HG03064 (cell line): ENCODE measurements around the gene NDUFB7.
A peak's percentile ranks its signal among the peaks of the same experiment; 100 is the strongest.

Experiments
- ATAC-seq: cut with Tn5 transposase; IDR thresholded peaks from one replicate; pipeline ENCODE4 v1.9.1; 2021; ENCODE audit warnings: low read depth; ENCODE audit not compliant: unreplicated experiment

Gene NDUFB7

DNA sequence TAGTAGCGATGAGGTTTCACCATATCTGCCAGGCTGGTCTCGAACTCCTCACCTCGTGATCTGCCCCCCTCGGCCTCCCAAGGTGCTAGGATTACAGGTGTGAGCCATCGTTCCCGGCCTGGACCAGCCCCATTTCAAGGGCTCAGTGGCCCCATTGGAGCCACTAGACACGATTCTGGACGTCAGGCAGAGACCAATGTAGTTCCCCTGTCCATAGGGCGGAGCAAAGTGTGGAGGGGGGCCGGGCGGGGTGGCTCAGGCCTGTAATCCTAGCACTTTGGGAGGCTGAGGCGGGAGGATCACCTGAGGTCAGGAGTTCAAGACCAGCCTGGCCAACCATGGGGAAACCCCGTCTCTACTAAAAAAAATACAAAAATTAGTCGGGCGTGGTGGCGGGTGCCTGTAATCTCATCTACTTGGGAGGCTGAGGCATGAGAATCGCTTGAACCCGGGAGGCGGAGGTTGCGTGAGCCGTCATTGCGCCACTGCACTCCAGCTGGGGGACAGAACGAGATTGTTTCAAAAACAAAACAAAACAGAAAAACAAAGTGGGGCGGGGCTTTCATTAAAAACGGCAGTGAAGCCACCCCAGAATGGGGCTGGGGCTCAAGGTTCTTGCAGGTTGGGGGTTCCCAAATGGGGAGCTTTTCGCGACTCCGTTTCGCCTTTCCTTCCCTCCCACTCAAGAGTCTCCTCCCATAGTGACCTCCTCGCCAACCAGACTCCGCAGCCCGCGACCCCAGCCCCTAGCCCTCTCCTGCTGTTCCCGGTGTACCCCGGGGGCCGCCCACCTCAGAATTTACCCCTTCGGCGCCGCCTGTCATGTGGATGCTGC, 43.2 kb downstream of the NDUFB7 start:
- ATAC-seq: no peak

DNA sequence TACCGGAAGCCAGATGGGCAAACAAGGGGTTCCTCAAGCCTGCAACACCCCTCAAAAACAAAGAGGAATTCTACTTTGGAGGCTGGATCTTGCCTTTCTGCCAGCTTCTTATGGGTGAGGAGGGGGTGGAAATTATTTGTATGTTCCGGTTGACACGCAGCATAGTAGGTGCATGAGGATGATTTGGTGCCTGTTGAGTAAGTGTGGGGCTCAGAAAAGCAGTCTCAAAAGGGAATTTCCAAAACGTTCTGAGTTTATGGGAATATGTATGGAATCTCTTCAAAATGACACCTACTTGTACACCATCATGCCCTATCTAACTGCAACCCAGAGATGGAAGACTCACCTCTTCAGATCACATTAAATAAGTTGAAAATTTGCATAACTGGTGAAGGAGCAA, 45.4 kb downstream of the NDUFB7 start:
- ATAC-seq: no peak

DNA sequence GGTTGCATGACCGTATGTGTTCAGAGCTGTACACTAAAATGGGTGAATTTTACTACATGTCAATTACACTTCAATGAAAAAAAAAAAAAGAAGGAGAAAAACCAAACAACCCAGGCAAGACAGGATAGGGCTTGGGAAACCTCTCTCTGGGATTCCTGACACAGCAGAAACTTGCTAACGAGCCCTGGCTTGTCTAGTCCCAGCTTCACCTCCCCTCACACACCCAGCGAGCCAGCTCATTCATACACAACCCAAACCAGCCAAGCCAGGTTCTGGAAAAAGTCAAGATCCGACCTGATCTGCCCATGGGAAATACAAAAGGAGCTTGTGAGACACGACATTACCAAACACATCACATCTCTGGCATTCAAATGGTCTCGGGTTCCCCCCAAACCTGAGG, 46.1 kb downstream of the NDUFB7 start:
- ATAC-seq: no peak

DNA sequence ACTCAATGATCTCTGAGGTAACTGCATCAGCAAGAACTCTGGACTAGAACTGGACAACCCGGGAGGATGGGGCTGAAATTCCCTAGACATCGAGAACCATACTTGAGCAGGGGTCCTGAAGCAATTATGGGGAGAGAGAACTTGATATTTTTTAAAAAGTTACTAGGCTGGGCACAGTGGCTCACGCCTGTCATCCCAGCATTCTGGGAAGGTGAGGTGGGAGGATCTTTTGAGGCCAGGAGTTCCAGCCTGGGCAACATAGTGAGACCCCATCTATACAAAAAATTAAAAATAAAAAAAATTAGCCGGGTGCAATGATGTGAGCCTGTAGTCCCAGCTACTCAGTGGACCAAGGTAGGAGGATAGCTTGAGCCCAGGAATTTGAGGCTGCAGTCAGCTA, 51.3 kb downstream of the NDUFB7 start:
- ATAC-seq: no peak

DNA sequence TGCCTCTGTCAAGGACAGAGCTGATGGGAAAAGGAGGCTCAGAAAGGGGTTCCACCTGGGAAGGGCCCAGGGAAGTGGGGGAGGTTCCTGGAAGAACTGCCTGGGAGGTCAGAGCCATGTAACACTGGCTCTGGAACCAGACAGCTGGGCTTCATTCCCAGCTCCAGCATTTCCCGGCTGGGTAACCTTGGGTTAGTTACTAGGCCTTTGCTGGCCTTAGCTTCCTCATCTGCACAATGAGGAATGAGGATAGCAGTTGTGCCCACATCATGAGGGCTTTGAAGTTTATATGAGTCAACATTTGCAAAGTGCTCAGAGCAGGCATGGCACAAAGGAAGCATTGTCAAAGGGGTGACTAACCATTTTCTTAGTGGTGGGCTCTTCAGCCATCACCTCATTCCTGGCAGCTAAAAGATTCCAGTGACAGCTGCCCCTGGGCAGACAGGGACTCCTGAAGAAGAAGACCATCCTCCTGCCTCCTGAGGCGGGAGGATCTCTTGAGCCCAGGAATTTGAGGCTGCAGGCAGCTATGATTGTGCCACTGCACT, 51.9 kb downstream of the NDUFB7 start:
- no peak for ATAC-seq

DNA sequence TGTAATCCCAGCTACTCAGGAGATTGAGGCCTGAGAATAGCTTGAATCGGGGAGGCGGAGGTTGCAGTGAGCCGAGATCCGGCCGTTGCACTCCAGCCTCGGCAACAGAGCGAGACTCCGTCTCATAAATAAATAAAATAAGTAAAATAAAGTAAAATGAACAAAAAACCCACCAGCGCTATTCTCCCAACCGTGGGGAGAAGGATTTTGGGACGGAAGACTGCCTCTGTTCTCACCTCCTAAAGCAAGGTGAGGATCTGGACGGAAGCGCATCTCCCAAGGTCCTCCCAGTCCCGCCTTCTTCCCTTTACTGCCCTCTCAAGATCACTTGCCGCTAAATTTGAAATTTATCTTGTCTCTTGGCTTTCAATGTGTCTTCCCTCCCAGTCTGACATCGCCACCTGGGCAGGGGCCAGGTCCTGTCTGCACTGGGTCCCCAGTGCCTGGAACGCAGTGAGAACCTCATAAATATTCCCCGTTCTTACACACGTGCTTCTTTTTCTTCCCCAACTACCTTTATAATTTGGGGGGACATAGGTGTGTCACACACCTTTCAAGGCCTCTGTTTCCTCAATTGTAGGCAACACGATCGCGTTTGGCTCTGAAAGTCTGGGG, 52.5 kb downstream of the NDUFB7 start:
- no peak for ATAC-seq

DNA sequence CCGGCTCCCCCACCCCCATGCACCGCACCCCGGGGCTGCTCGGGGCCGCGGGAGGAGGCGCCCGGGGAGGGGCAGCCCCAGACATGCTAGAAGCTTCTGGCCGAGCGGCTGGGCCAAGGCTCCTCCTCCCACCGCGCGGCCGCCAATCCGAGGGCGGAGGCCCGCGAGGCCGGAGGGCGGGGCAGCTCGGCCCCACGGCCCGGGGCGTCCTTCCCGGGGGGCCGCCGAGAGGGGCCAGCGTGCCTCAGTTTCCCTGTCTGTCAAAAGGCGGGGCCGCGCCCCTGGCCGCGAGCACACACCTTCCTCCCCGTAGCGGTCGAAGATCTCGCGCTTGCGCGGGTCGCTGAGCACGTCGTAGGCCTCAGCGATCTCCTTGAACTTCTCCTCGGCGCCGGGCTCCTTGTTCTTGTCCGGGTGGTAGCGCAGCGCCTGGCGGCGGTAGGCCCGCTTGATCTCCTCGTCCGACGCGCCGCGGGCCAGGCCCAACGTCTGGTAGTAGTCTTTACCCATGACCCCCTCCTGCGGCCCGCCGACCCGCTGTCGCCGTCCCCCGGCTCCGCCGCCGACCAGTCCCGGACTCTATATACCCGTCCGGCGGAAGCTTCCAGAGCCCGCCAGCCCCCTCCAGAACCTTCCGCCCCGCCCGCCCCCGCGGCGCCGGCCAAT, 53.9 kb downstream of the NDUFB7 start, which contains the start of gene DNAJB1:
Gene DNAJB1, minus strand, starts transcription at position 558 of the 666 bp plus-strand sequence. Its CDS starts 48 bp downstream, at position 510.
- ATAC-seq: peak; percentile 49

DNA sequence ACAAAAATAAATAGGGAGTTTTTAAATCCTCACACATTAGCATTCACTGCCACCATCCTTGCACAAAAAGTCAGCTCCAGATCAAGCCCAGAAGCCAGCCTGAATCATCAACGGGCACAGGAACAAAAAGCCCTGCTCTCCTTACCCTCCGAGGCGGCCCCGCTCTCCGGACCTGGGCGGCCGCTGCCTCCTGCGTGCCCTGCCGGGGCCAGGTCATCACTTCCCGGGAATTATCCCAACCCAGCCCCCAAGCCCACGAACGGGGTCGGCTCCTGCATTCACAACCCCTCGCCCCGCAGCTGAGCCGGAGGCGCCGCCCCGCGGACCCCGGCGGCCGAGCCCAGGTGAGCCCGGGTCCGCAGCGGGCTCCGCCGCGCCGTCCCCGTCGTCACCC, 54.4 kb downstream of the NDUFB7 start:
- peak; percentile 2 for ATAC-seq

DNA sequence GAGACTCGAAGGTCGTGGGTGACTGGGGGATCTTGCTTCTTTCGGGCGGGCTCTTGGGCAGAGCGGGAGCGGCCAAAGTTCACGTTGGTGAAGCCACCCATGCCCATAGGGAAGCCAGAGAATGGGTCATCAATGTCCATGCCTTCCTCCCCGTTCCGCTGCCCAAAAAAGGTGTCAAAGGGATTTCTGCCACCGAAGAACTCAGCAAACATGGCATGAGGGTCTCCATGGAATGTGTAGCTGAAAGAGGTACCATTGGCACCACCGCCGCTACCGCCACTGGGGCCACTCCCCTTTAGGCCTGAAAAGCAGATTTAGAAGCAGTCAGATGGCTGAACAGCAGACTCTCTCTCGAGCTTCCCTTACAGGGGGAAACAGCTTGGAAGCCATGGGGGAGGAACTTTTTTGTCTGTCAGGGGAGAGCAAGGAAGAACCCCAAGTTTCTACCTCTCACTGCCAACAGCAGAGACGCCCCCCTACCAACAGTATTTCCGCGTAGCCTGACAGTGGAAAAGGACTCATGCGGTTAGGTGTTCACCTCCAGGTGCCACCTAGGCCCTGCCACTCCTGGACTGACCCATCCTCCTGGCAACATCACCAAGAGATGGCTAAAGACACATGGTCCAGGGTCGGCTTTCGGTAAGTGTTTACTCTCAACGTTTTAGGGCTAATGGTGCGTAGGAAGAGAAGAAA, 55.0 kb downstream of the NDUFB7 start:
- ATAC-seq: no peak
